Measurements from ENCODE around the gene FKBP2. TPM values are rescaled to one million over a fixed set of nuclear protein-coding genes. Genes with fewer than 3 reads are reported as not detected.

FKBP2 gene
- total RNA-seq, 1 experiment from 2014 or later: 87.4 TPM

DNA sequence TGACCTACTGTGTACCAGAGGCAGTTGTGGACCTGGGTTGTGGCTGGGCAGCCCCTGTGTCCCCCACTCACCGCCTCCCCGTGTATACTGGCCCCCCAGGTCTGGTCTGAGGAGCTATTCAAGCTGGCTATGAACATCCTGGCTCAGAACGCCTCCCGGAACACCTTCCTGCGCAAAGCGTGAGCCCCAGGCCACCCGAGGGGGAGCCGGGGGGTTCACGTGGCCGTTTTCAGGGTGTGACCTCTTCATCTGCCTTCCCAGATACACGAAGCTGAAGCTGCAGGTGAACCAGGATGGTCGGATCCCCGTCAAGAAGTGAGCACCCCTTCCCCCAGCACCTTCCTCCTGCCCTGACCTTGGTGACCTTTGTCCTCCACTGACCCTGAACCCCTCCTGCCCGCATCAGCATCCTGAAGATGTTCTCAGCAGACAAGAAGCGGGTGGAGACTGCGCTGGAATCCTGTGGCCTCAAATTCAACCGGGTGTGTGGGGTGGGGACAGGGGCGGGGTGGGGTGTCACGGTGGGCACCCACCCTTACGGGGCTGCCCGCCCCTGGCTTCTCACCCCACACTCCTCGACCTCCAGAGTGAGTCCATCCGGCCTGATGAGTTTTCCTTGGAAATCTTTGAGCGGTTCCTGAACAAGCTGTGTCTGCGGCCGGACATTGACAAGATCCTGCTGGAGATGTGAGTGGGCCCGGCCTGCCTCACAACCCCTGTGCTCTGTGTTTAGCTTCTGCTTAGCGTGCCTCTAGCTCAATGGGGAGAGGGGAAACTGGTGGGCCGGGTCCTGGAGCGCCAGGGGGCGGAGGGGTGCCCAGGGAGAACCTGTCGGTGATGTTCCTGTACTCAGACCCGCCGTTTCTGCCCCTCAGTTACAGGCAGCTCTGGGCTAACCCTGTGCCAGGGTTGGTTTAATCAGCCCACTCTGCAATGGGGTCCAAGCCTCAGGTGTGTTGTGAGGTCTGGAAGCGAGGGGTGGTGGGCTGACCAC is 14.5 kb downstream of the FKBP2 start:
- BruUV-seq (replicated peaks): no TSS peak
- no peak for DNase-seq
- intact Hi-C loops (cut with micrococcal nuclease; ENCODE audit: unreplicated experiment): no loop called here
- peaks cover 54% of the 10 kb centered on the region for H3K36me3 Mint-ChIP-seq (ENCODE audit: insufficient read depth, unreplicated experiment)
- H3K4me3 Mint-ChIP-seq (ENCODE audit: low read depth, unreplicated experiment): no peak overlapping the region
- TF ChIP-seq, protein P1, sequence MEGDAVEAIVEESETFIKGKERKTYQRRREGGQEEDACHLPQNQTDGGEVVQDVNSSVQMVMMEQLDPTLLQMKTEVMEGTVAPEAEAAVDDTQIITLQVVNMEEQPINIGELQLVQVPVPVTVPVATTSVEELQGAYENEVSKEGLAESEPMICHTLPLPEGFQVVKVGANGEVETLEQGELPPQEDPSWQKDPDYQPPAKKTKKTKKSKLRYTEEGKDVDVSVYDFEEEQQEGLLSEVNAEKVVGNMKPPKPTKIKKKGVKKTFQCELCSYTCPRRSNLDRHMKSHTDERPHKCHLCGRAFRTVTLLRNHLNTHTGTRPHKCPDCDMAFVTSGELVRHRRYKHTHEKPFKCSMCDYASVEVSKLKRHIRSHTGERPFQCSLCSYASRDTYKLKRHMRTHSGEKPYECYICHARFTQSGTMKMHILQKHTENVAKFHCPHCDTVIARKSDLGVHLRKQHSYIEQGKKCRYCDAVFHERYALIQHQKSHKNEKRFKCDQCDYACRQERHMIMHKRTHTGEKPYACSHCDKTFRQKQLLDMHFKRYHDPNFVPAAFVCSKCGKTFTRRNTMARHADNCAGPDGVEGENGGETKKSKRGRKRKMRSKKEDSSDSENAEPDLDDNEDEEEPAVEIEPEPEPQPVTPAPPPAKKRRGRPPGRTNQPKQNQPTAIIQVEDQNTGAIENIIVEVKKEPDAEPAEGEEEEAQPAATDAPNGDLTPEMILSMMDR (IDR thresholded peaks at IDR 0.05; ENCODE audit: unreplicated experiment): no peak
- no peak overlapping the region for H3K27ac Mint-ChIP-seq (ENCODE audit: unreplicated experiment)
- H3K27me3 Mint-ChIP-seq (ENCODE audit: unreplicated experiment): no peaks in the 10 kb centered on the region
- CTCF ChIA-PET: interaction anchor here (0.6 kb wide), 1 partner anchor 40 kb away, joined by 10 read pairs; no protein-coding TSS in a partner anchor
- no peaks in the 10 kb centered on the region for H3K4me1 Mint-ChIP-seq (ENCODE audit: low read depth, unreplicated experiment)
- H3K9me3 Mint-ChIP-seq (ENCODE audit: low read depth, unreplicated experiment): no peaks in the 10 kb centered on the region

GRCh38 chr11:64256300-64256699 is 15.4 kb downstream of the FKBP2 start:
- Mint-ChIP-seq H3K4me1 (ENCODE audit: low read depth, unreplicated experiment) (no peaks in the 10 kb centered on the region), H3K9me3 (ENCODE audit: low read depth, unreplicated experiment) (no peaks in the 10 kb centered on the region), H3K27me3 (ENCODE audit: unreplicated experiment) (no peaks in the 10 kb centered on the region), H3K4me3 (ENCODE audit: low read depth, unreplicated experiment) (no peak overlapping the region), H3K27ac (ENCODE audit: unreplicated experiment) (no peak overlapping the region), H3K36me3 (ENCODE audit: insufficient read depth, unreplicated experiment) (peaks cover 46% of the 10 kb centered on the region)
- no peak for DNase-seq
- no TSS peak for BruUV-seq (replicated peaks)
- intact Hi-C loops (cut with micrococcal nuclease; ENCODE audit: unreplicated experiment): no loop called here
- CTCF ChIA-PET: no interaction called here
- TF ChIP-seq, protein P1 (IDR thresholded peaks at IDR 0.05; ENCODE audit: unreplicated experiment): no peak

DNA sequence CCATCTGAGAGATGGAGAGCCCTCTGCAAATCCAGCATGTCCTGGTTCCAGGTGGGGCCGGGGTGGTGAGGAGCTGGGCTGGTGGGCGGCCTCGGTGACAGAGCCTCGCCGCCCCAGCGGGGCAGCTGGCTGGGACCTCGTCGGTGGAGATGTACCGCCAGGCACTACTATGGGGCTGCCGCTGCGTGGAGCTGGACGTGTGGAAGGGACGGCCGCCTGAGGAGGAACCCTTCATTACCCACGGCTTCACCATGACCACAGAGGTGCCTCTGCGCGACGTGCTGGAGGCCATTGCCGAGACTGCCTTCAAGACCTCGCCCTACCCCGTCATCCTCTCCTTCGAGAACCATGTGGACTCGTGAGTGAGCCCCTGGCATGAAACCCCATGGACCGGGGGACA is 17.5 kb downstream of the FKBP2 start:
- H3K36me3 Mint-ChIP-seq (ENCODE audit: insufficient read depth, unreplicated experiment): peaks cover 39% of the 10 kb centered on the region
- H3K4me3 Mint-ChIP-seq (ENCODE audit: low read depth, unreplicated experiment): no peak overlapping the region
- no peaks in the 10 kb centered on the region for H3K9me3 Mint-ChIP-seq (ENCODE audit: low read depth, unreplicated experiment)
- no peak overlapping the region for H3K27ac Mint-ChIP-seq (ENCODE audit: unreplicated experiment)
- BruUV-seq (replicated peaks): no TSS peak
- no peaks in the 10 kb centered on the region for H3K4me1 Mint-ChIP-seq (ENCODE audit: low read depth, unreplicated experiment)
- CTCF ChIA-PET: interaction anchor here (0.5 to 0.7 kb wide), 2 partner anchors 31 to 610 kb away, joined by 3 read pairs; no protein-coding TSS in a partner anchor
- no peaks in the 10 kb centered on the region for H3K27me3 Mint-ChIP-seq (ENCODE audit: unreplicated experiment)
- intact Hi-C loops (cut with micrococcal nuclease; ENCODE audit: unreplicated experiment): no loop called here
- TF ChIP-seq, protein P1 (IDR thresholded peaks at IDR 0.05; ENCODE audit: unreplicated experiment): no peak
- no peak for DNase-seq

- peaks cover 36% of the 10 kb centered on the region for H3K36me3 Mint-ChIP-seq (ENCODE audit: insufficient read depth, unreplicated experiment)
- H3K27ac Mint-ChIP-seq (ENCODE audit: unreplicated experiment): no peak overlapping the region
- CTCF ChIA-PET: no interaction called here
- no peaks in the 10 kb centered on the region for H3K9me3 Mint-ChIP-seq (ENCODE audit: low read depth, unreplicated experiment)
- no peak for DNase-seq
- no TSS peak for BruUV-seq (replicated peaks)
- intact Hi-C loops (cut with micrococcal nuclease; ENCODE audit: unreplicated experiment): no loop called here
- no peaks in the 10 kb centered on the region for H3K27me3 Mint-ChIP-seq (ENCODE audit: unreplicated experiment)
- H3K4me1 Mint-ChIP-seq (ENCODE audit: low read depth, unreplicated experiment): no peaks in the 10 kb centered on the region
- H3K4me3 Mint-ChIP-seq (ENCODE audit: low read depth, unreplicated experiment): no peak overlapping the region
- TF ChIP-seq, protein P1 (IDR thresholded peaks at IDR 0.05; ENCODE audit: unreplicated experiment): no peak
Observed at GRCh38 chr11:64258946-64259532, 18.1 kb downstream of the FKBP2 start.

Data from Calu3 (cell line).